SK-N-SH (cell line): Measurements from ENCODE around the gene LCN10. TPM values are rescaled to one million over a fixed set of nuclear protein-coding genes. Genes with fewer than 3 reads are reported as not detected.

Experiments
- CTCF ChIA-PET: fragments of 300-600, 350-600 bp; formaldehyde crosslinking; extraction: SDS; loops from one replicate; lab custom pipeline; 2021; lab: Yijun Ruan, JAX
- POLR2A ChIA-PET: fragments of 350-600 bp; sonication (Branson Sonifier 250); formaldehyde crosslinking; extraction: SDS; loops from one replicate; lab custom pipeline; 2020; ENCODE audit warnings: antibody characterized with exemption, inconsistent platforms; lab: Yijun Ruan, JAX
- DNase-seq: peaks from one replicate; pipeline ENCODE4 v3.0.0; 2012
- H2AFZ ChIP-seq: fragments of 200-600 bp; sonication (generic); 2 replicates; pipeline ENCODE4 v1.8.1; 2016; ENCODE audit warnings: antibody characterized with exemption, mild to moderate bottlenecking, low read depth
- H3F3A ChIP-seq: fragments of 200-600 bp; sonication (generic); replicated peaks from 2 replicates; pipeline ENCODE3; 2016; ENCODE audit warnings: antibody characterized with exemption, mild to moderate bottlenecking; ENCODE audit not compliant: insufficient read depth
- H3K27ac ChIP-seq, 2 experiments: fragments of 200-500 bp in 1 of 2; fragments of 200-600 bp in 1 of 2; sonication (Bioruptor generic) in 1 of 2; sonication (generic), shearing (Covaris generic) in 1 of 2; 2 replicates each; pipeline versions ENCODE4 v1.5.1 to v1.6.1; 2014 to 2016; ENCODE audit warnings: low read depth in 2 of 2, inconsistent platforms in 1 of 2, low read length in 1 of 2, mild to moderate bottlenecking in 1 of 2, mixed read lengths in 1 of 2
- H3K27me3 ChIP-seq: fragments of 200-600 bp; sonication (generic), shearing (Covaris generic); 2 replicates; pipeline ENCODE4 v1.6.1; 2016; ENCODE audit warnings: mixed run types; ENCODE audit not compliant: insufficient read depth
- H3K36me3 ChIP-seq, 2 experiments: fragments of 200-500 bp in 1 of 2; fragments of 200-600 bp in 1 of 2; sonication (Bioruptor generic) in 1 of 2; sonication (generic) in 1 of 2; replicated peaks in 1 of 2; 2 replicates each; pipeline versions ENCODE3 to v1.5.1; 2014 to 2016; ENCODE audit warnings: low read length in 1 of 2, mild to moderate bottlenecking in 1 of 2; ENCODE audit not compliant: insufficient read depth in 2 of 2, control insufficient read depth in 1 of 2
- H3K4me1 ChIP-seq, 2 experiments: fragments of 200-500 bp in 1 of 2; fragments of 200-600 bp in 1 of 2; sonication (Bioruptor generic) in 1 of 2; sonication (generic), shearing (Covaris generic) in 1 of 2; 2 replicates each; pipeline versions ENCODE4 v1.5.1 to v1.6.1; 2014 to 2016; ENCODE audit warnings: low read depth in 1 of 2, low read length in 1 of 2, mixed run types in 1 of 2; ENCODE audit not compliant: insufficient read depth in 2 of 2, control insufficient read depth in 1 of 2
- H3K4me2 ChIP-seq: fragments of 200-600 bp; sonication (generic), shearing (Covaris generic); 2 replicates; pipeline ENCODE4 v1.6.1; 2017; ENCODE audit warnings: mixed run types
- H3K4me3 ChIP-seq, 2 experiments: fragments of 200-500 bp in 1 of 2; fragments of 200-600 bp in 1 of 2; sonication (Bioruptor generic) in 1 of 2; sonication (generic), shearing (Covaris generic) in 1 of 2; 2 replicates each; pipeline versions ENCODE4 v1.5.1 to v1.8.1; 2014 to 2016; ENCODE audit warnings: low read depth in 2 of 2, inconsistent platforms in 1 of 2, low read length in 1 of 2, mild to moderate bottlenecking in 1 of 2, mixed read lengths in 1 of 2, moderate library complexity in 1 of 2
- H3K79me2 ChIP-seq: fragments of 200-600 bp; sonication (generic); 2 replicates; pipeline ENCODE4 v1.8.1; 2017; ENCODE audit warnings: mild to moderate bottlenecking; ENCODE audit not compliant: insufficient read depth
- H3K9ac ChIP-seq: fragments of 200-600 bp; sonication (generic); 2 replicates; pipeline ENCODE4 v1.6.1; 2017; ENCODE audit warnings: mixed run types
- H3K9me2 ChIP-seq: fragments of 200-600 bp; sonication (generic); 2 replicates; pipeline ENCODE4 v1.6.1; 2017; ENCODE audit warnings: mixed run types
- H3K9me3 ChIP-seq: fragments of 200-600 bp; sonication (generic); 2 replicates; pipeline ENCODE4 v1.6.1; 2017; ENCODE audit warnings: mixed run types, mild to moderate bottlenecking, moderate library complexity
- H4K20me1 ChIP-seq: fragments of 200-600 bp; sonication (generic); 2 replicates; pipeline ENCODE4 v1.6.1; 2017; ENCODE audit warnings: mild to moderate bottlenecking, mixed run types; ENCODE audit not compliant: insufficient read depth
- CHD2 ChIP-seq: fragments of 150-350 bp; IDR thresholded peaks from 2 replicates; pipeline ENCODE4 v1.6.1; 2018; ENCODE audit warnings: low read length; ENCODE audit not compliant: partially characterized antibody
- EP300 ChIP-seq, 2 experiments: IDR thresholded peaks; 2 replicates each; pipeline versions ENCODE4 v1.4.0 to v1.6.1; 2012; ENCODE audit warnings: borderline replicate concordance in 1 of 2, low read depth in 1 of 2, low read length in 1 of 2
- FOSL2 ChIP-seq: IDR thresholded peaks from 2 replicates; pipeline ENCODE4 v1.4.0; 2012; ENCODE audit warnings: low read depth, mild to moderate bottlenecking, moderate library complexity, borderline replicate concordance
- FOXJ3 ChIP-seq: sonication (generic); formaldehyde crosslinking; IDR thresholded peaks from 2 replicates; pipeline ENCODE4 v1.5.1; 2020; ENCODE audit warnings: mild to moderate bottlenecking, missing genetic modification reagents
- GABPA ChIP-seq: IDR thresholded peaks from 2 replicates; pipeline ENCODE4 v1.4.0; 2012; ENCODE audit warnings: low read depth, mild to moderate bottlenecking
- GATA2 ChIP-seq: sonication (generic); formaldehyde crosslinking; IDR thresholded peaks from 2 replicates; pipeline ENCODE4 v1.5.0; 2020; ENCODE audit warnings: mild to moderate bottlenecking, missing genetic modification reagents
- IRF3 ChIP-seq: fragments of 150-350 bp; IDR thresholded peaks from 2 replicates; pipeline ENCODE4 v1.6.1; 2016; ENCODE audit warnings: mild to moderate bottlenecking, low read depth, low read length
- JUND ChIP-seq: IDR thresholded peaks from 2 replicates; pipeline ENCODE4 v1.4.0; 2012
- MXI1 ChIP-seq: IDR thresholded peaks from 2 replicates; pipeline ENCODE4 v1.6.1; 2012; ENCODE audit warnings: mild to moderate bottlenecking, low read depth, low read length, improper control_type of control experiment
- NFIC ChIP-seq: IDR thresholded peaks from 2 replicates; pipeline ENCODE4 v1.4.0; 2012; ENCODE audit warnings: borderline replicate concordance
- REST ChIP-seq: IDR thresholded peaks from 2 replicates; pipeline ENCODE4 v1.6.1; 2012; ENCODE audit warnings: mild to moderate bottlenecking, low read depth, low read length, moderate library complexity
- RFX5 ChIP-seq: IDR thresholded peaks from 2 replicates; pipeline ENCODE4 v1.6.1; 2012; ENCODE audit warnings: mild to moderate bottlenecking, improper control_type of control experiment, low read length
- RXRA ChIP-seq: IDR thresholded peaks from 2 replicates; pipeline ENCODE4 v1.4.0; 2012; ENCODE audit warnings: low read depth, mild to moderate bottlenecking, borderline replicate concordance
- SMC3 ChIP-seq: IDR thresholded peaks from 2 replicates; pipeline ENCODE4 v1.6.1; 2012; ENCODE audit warnings: low read depth, low read length, improper control_type of control experiment
- TCF12 ChIP-seq: IDR thresholded peaks from 2 replicates; pipeline ENCODE4 v1.4.0; 2012
- USF1 ChIP-seq: IDR thresholded peaks from 2 replicates; pipeline ENCODE4 v1.4.0; 2012; ENCODE audit warnings: low read depth, borderline replicate concordance
- ZBTB33 ChIP-seq: IDR thresholded peaks from 2 replicates; pipeline ENCODE4 v1.4.0; 2012; ENCODE audit warnings: low read depth, borderline replicate concordance
- WGBS: methylation state at CpG from one replicate; pipeline ENCODE4 v1.1.6; 2017; ENCODE audit warnings: low lambda C conversion rate; 5-methylcytosine and 5-hydroxymethylcytosine counted together
- polyA plus RNA-seq, 3 experiments: library from polyadenylated mRNA; depleted of rRNA; stranded (reverse); fragments of >200 nt; gene quantifications; 2 replicates each; pipeline ENCODE4 v1.2.3, GENCODE V29; 2012

Gene LCN10
- polyA plus RNA-seq, 1 of the 3 experiments (the other 2 are of a cell fraction) = not detected

- Histone ChIP-seq H3K9ac (no peak overlapping the region), H3K27me3 (no peaks in the 10 kb centered on the region), H3K79me2 (peaks cover 54% of the 10 kb centered on the region), H3K27ac (no peak overlapping the region), H4K20me1 (peaks cover 70% of the 10 kb centered on the region), H3K36me3 (peaks cover 25 to 38% of the 10 kb centered on the region in 2 experiments), H3K9me3 (no peaks in the 10 kb centered on the region), H3K4me3 (no peak overlapping the region), H3K9me2 (no peaks in the 10 kb centered on the region), H2AFZ (no peak overlapping the region), H3K4me1 (peaks cover 12 to 28% of the 10 kb centered on the region in 2 experiments; a peak in 2 of 4 replicates), H3F3A (peaks cover 24% of the 10 kb centered on the region), H3K4me2 (no peak overlapping the region; the same call in 1 of the 2 replicates)
- DNase-seq = no peak
- ChIA-PET POLR2A (no interaction called here), CTCF (interaction anchor here (6.2 to 6.8 kb wide), 2 partner anchors 9 to 50 kb away, joined by 44 to 99 read pairs; partner anchors contain the start of gene DIPK1B)
- WGBS = 93% methylated on average over 7 of the region's 7 CpGs
- TF ChIP-seq MXI1 = no peak
- TF ChIP-seq JUND = no peak
- no peak for TF ChIP-seq IRF3
- no peak for TF ChIP-seq SMC3
- no peak for TF ChIP-seq GABPA
Measured at GRCh38 chr9:136724772-136725171, 18.0 kb downstream of the LCN10 start.

GRCh38 chr9:136723989-136724388 is 18.8 kb downstream of the LCN10 start:
- no peak for DNase-seq
- Histone ChIP-seq H3K79me2 (peaks cover 46% of the 10 kb centered on the region), H3K4me1 (peaks cover 10 to 25% of the 10 kb centered on the region in 2 experiments; a peak in 2 of 4 replicates)
- TF ChIP-seq RFX5 (no peak), REST (no peak), MXI1 (no peak), NFIC (no peak), CHD2 (no peak), GABPA (no peak), TCF12 (no peak), FOSL2 (no peak), FOXJ3 (no peak), SMC3 (no peak), ZBTB33 (no peak), USF1 (no peak), EP300 (IDR thresholded peaks at IDR 0.05; ENCODE audit: borderline replicate concordance in 1 of 2, low read depth in 1 of 2, low read length in 1 of 2) (no peak), GATA2 (CRISPR knock-in tag) (no peak), RXRA (no peak)
- TF ChIP-seq, all 33 proteins: peak for 0
- Histone ChIP-seq H2AFZ (no peak overlapping the region), H3K9ac (no peak overlapping the region), H3K9me2 (no peaks in the 10 kb centered on the region), H3F3A (peaks cover 24% of the 10 kb centered on the region), H4K20me1 (peaks cover 70% of the 10 kb centered on the region), H3K4me2 (no peak overlapping the region; the same call in 1 of the 2 replicates), H3K27me3 (no peaks in the 10 kb centered on the region), H3K27ac (no peak overlapping the region; a peak in 1 of 4 replicates), H3K9me3 (no peaks in the 10 kb centered on the region), H3K4me3 (no peak overlapping the region), H3K36me3 (peaks cover 25 to 38% of the 10 kb centered on the region in 2 experiments)
- CTCF ChIA-PET = interaction anchor here (0.7 kb wide), 1 partner anchor 40 kb away, joined by 3 read pairs; no protein-coding TSS in a partner anchor
- POLR2A ChIA-PET = interaction anchor here (1.0 kb wide), 1 partner anchor 10 kb away, joined by 6 read pairs; no protein-coding TSS in a partner anchor
- WGBS = 93% methylated on average over 6 of the region's 8 CpGs
